22Rv1 (cell line): ENCODE measurements around the gene CDKAL1.

Experiments
- H3K27ac ChIP-seq: fragments of 450-650 bp; 2 replicates; pipeline ENCODE4 v1.5.1; 2017
- CTCF ChIP-seq: fragments of 450-650 bp; IDR thresholded peaks from 2 replicates; pipeline ENCODE4 v1.5.1; 2017; ENCODE audit warnings: mild to moderate bottlenecking
- ZFX ChIP-seq: fragments of 450-650 bp; IDR thresholded peaks from 2 replicates; pipeline ENCODE4 v1.6.1; 2017; ENCODE audit warnings: antibody characterized with exemption, borderline replicate concordance

Gene CDKAL1

DNA sequence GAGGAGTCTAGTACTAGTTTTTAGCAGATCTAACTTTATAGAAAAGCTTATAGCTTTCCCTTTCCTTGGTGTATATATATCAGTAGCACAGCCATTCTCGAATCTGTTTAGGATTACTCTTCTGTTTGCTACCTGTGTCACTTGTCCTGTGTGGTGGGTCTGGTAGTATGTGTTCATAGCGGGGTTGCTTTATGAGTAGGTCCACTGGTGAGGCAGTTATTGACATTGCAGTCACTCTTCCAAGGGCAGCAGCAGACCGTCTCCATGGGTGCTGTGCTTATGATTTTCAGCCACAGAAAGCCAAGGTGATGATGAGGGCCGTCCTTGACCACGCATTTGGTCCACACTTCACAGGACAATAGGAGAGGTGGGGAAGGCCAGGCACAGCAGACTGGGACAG, 171.5 kb downstream of the CDKAL1 start:
- H3K27ac ChIP-seq: no peak overlapping the region
- TF ChIP-seq ZFX (no peak), CTCF (no peak)

DNA sequence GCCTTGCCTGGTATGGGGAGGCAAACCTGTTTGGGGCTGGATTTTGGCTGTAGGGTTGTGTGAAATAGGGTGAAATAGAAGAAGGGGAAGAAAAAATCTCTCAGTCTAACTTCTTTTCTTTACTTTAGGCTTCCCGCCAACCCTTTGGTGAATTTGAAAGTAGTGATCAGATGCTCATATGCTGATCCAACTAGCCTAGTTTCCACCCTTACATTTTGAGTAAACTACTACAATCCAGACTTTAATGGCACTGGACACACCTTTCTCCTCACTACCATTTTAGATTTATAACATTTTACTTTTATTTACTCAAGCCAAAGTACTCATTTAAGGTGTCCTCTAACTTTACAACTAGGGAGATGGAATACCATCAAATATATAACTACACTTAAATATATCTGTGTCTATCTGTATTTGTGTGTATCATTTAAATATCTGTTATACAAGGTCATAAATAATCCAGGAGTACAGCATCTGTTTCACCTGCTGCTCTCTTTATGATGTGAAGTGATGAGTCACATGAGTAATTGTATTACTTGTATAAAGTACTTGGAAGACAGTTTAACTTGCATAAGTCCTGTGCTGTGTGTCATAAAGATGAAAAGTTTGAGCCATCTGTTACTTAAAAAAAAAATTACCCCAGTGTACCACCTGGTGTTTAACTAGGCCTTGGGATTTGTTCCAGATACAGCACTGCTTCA, 172.1 kb downstream of the CDKAL1 start:
- H3K27ac ChIP-seq: no peak overlapping the region
- TF ChIP-seq CTCF (no peak), ZFX (no peak)

GRCh38 chr6:20706939-20707485, 172.8 kb downstream of the CDKAL1 start:
- TF ChIP-seq CTCF (no peak), ZFX (no peak)
- H3K27ac ChIP-seq: no peak overlapping the region

GRCh38 chr6:20707870-20708269, 173.6 kb downstream of the CDKAL1 start:
- TF ChIP-seq ZFX: no peak
- H3K27ac ChIP-seq: no peak overlapping the region

DNA sequence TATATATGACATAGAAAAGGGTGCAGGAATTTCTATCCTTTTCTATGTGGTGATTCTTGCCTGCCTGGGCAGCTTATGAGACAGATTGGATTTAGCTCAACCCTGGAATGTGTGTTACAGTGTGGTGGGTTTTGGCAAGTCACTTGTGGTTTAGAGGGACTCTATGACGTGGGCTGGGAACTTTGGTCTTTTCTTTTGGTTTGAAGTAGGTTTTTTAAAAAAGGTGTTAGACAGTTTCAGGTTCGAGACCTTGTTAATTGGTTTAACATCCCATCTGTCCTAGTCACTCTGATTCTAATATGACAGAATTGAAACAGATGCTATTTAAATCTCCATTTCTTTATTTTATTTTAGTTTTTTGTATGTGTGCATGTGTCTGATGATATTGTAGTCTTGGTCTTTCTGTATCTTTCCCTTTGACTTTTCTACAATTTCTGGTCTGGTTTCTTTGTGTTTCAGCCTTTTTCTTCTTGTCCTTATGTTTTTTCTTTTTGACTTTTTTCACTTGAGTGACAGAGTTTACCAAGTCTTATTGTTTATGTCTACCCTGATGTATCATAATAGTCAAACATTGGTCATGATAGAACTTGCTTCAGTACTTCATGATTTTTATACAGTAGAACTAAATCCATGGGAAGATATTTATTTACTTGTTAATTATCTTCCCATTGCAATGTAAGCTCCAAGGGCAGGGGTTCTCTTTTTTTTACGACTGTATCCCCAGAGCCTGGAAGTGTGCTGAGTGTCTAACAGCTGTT, 174.3 kb downstream of the CDKAL1 start:
- no peak overlapping the region for H3K27ac ChIP-seq
- no peak for TF ChIP-seq CTCF

DNA sequence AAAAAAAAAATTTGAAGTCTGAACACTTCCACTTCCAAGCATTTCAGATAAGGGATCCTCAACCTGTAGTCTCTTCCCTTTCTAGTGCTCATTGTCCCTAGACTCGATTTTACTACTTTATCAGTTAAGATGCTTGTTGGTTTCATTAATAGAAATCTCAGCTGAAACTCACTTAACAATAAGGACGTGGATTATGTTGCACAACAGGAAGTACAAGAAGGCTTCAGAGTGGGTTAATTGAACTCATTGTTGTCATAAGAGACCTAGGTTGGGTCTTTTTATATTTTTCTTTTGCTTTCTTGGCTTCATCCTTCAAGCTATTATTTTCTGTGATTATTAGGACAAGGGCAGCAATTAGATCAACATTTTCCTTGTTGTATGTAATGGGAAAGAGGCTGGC, 175.2 kb downstream of the CDKAL1 start:
- no peak overlapping the region for H3K27ac ChIP-seq
- TF ChIP-seq ZFX (no peak), CTCF (no peak)

- H3K27ac ChIP-seq: peak overlapping the region; percentile 39
- TF ChIP-seq CTCF (no peak), ZFX (no peak)
These were observed 176.1 kb downstream of the CDKAL1 start for GRCh38 chr6:20710341-20710740.
